Activated gamma-delta T cell treated with Interleukin-2 at 50 U/mL for 16 hours (primary cell): ENCODE data around the gene LYPLA2.
"Not testable (repeated sequence)": the region's sequence is repeated elsewhere in the genome, so short reads cannot be mapped to it uniquely, and the experiment has no call there.

Source experiments
- DNase-seq: peaks from one replicate; pipeline ENCODE4 v3.0.0-alpha.2; 2020

The LYPLA2 gene

GRCh38 chr1:23779826-23780371, 11.0 kb upstream of the LYPLA2 start:
- DNase-seq: no peak

GRCh38 chr1:23783141-23783540, 7.8 kb upstream of the LYPLA2 start:
- DNase-seq: not testable (repeated sequence)

- DNase-seq: no peak
These were observed 6.1 kb upstream of the LYPLA2 start for GRCh38 chr1:23784846-23785245.

GRCh38 chr1:23787701-23788100, 3.2 kb upstream of the LYPLA2 start:
- no peak for DNase-seq

- DNase-seq: no peak
These were observed 2.2 kb upstream of the LYPLA2 start for GRCh38 chr1:23788695-23789094.

GRCh38 chr1:23791516-23792047, 637 bp downstream of the LYPLA2 start:
- no peak for DNase-seq

GRCh38 chr1:23792151-23792945, 1.4 kb downstream of the LYPLA2 start:
- DNase-seq: no peak

DNA sequence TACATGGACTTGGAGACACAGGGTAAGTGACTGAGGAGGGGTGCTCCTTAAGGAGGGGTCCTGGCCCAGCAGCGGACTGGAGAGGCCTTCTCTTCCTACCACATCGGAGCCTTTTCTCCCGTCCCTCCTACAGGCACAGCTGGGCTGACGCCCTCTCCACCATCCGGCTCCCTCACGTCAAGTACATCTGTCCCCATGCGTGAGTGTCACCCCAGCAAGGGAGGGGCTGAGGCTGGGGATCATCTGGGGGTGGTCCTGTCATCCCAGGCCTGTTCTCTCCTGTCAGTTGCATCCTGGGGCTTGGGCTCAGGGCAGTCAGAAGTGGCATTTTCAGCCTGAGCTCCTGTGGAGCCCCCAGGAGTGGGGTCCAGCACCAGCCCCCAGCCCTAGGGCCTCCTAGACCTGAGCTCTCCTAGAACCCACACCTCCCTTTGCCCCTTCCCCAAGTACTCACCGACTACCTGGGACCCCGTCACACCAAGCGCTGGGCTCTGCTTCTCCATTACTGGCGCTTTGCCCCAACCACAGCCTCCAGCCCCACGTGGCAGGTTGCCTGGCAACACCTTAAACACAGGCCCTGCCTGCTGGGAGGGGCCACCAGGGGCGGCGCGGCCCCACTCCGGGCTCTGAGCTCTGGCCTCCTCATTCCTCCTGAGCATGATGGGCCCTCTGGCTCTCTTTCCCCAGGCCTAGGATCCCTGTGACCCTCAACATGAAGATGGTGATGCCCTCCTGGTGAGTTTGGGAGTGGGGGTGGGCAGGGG, 2.3 kb downstream of the LYPLA2 start:
- DNase-seq: peak; percentile 22

DNA sequence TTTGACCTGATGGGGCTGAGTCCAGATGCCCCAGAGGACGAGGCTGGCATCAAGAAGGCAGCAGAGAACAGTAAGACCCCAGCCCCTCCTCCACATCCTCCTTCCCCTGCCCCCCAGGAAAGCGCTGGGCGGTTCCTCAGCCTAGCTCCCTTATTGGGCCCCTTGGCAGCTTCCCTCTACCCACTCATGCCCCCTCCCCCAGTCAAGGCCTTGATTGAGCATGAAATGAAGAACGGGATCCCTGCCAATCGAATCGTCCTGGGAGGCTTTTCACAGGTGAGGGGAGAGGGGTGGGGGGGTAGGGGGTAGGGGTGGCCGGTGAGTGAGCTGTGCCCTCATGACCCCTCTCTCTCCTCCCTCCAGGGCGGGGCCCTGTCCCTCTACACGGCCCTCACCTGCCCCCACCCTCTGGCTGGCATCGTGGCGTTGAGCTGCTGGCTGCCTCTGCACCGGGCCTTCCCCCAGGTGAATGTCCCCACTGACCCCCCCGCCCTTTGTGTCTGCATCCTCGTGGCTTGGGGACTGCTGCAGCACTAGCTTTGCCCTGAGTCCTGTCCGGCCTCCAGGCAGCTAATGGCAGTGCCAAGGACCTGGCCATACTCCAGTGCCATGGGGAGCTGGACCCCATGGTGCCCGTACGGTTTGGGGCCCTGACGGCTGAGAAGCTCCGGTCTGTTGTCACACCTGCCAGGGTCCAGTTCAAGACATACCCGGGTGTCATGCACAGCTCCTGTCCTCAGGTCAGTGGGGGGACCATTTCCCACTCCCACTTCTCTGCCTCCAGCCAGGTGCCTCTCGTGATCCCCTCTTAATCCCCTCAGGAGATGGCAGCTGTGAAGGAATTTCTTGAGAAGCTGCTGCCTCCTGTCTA, 3.2 kb downstream of the LYPLA2 start:
- DNase-seq: no peak

DNA sequence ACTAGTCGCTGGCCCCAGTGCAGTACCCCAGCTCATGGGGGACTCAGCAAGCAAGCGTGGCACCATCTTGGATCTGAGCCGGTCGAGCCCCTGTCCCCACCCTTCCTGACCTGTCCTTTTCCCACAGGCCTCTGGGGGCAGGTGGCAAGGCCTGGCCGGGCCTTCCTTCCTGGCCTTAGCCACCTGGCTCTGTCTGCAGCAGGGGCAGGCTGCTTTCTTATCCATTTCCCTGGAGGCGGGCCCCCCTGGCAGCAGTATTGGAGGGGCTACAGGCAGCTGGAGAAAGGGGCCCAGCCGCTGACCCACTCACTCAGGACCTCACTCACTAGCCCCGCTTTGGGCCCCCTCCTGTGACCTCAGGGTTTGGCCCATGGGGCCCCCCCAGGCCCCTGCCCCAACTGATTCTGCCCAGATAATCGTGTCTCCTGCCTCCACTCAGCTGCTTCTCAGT, 3.8 kb downstream of the LYPLA2 start:
- not testable (repeated sequence) for DNase-seq

- DNase-seq: no peak
These were observed 4.9 kb downstream of the LYPLA2 start for GRCh38 chr1:23795676-23796465.

GRCh38 chr1:23796466-23797271, 5.7 kb downstream of the LYPLA2 start:
- no peak for DNase-seq

DNA sequence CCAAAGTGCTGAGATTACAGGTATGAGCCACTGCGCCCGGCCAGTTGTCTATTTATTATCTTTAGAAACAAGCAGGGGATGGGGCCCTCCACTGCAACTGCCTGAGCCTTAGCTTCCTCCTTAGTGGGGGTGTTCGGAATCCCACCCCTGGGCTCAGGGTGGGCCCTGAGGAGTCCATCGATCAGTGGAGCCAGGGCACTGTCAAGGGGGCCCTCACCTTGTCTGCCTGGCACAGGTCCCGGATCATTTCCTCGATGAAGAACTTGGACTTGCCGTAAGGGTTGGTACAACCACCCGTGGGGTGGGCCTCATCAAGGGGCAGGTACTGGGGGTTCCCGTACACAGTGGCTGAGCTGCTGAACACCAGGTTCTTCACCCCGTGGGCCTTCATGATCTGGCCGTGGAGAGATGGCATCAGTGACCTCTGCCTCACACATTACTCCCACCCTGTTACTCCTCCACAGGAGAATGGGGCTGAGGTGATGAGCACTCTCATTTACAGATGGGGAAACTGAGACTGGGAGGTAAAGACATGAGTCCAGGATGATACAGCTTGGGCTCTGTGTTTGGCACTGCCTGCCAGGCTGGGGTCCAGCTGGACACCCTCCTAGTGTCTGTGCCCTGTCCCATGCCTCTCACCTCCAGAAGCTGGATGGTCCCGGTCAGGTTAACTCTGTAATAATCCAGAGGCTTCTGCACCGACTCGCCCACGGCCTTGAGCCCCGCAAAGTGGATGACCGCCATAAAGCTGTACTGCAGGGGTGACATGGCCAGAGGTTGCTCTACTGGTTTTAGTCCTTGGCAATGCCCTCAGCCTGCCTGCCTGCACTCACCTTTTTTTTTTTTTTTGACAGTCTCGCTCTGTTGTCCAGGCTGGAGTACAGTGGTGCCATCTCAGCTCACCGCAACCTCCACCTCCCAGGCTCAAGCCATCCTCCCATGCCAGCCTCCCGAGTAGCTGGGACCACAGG, 6.8 kb downstream of the LYPLA2 start:
- DNase-seq: no peak

- no peak for DNase-seq
These were observed 7.8 kb downstream of the LYPLA2 start for GRCh38 chr1:23798662-23799142.

- DNase-seq: no peak
These were observed 8.3 kb downstream of the LYPLA2 start for GRCh38 chr1:23799255-23799569.

GRCh38 chr1:23799570-23800399, 8.8 kb downstream of the LYPLA2 start:
- DNase-seq: peak; percentile 30

DNA sequence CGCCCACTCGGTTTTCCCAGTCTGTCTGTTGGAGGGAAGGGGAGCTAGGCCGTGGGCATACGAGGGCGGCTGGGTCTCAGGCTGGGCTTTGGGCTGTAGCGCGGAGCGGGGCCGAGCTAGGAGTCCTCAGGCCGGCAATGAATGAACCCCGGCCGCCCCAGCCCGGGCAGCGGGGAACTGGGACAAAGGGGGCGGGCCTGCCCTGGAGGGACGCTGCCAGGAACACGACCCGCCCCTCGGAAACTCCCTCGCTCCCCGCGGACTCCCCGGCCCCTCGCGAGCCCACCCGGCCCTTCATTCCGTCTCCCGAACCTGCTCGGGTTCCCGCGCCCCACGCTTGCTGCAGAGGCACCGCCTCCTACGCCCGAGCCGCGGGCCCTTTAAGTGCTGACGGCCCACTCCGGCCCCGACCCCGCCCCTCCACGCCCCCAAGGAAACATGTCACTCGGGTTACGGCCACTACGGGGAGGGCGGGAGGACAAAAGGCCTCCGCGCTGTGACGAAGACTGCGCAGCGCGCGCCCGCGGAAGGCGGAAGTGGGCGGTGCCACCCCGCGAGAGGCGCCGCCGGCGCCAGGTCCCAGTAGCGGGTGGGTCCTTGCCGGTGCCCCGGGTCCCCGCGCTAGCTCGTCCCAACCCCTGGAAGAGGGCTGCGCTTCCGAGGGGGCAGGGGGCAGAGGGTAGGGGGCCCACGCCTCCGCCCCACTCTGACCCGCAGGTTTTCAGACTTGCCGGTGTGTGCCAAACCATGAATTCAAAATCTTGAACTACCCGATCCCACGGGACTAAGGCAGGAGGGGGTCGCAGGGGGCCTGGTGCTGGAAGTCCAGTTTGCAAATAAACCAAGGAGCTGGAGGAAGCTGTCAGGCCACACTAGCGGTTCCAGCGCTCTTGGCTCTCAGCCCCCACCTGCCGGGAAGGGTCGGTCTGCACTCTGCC, 9.7 kb downstream of the LYPLA2 start, which contains the start of gene GALE:
Gene GALE (minus strand): TSS at position 355 of the 938 bp plus-strand sequence. CDS start 1,747 bp downstream, outside the sequence.
- DNase-seq: peak; percentile 98
